ENCODE results near the gene TOGARAM1.

Gene TOGARAM1

DNA sequence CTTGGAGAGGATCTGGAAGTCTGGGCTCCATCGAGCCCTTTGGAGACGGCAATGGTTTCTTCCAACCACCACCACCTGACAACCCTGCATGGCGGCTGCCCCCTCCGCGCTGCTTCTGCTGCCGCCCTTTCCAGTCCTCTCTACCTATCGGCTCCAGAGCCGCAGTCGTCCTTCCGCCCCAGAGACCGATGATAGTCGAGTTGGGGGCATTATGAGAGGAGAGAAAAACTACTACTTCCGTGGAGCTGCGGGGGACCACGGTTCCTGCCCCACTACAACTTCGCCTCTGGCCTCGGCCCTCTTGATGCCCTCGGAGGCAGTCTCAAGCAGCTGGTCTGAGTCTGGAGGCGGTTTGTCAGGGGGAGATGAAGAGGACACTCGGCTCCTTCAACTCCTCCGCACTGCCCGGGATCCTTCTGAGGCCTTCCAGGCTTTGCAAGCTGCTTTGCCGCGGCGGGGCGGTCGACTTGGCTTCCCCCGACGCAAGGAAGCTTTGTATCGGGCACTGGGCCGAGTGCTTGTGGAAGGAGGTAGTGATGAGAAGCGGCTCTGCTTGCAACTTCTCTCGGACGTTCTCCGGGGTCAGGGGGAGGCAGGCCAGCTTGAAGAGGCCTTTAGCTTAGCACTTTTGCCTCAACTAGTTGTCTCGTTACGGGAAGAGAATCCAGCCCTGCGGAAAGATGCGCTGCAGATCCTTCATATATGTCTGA, 499 bp downstream of the TOGARAM1 start (continued):
- TF ChIP-seq, protein P1, sequence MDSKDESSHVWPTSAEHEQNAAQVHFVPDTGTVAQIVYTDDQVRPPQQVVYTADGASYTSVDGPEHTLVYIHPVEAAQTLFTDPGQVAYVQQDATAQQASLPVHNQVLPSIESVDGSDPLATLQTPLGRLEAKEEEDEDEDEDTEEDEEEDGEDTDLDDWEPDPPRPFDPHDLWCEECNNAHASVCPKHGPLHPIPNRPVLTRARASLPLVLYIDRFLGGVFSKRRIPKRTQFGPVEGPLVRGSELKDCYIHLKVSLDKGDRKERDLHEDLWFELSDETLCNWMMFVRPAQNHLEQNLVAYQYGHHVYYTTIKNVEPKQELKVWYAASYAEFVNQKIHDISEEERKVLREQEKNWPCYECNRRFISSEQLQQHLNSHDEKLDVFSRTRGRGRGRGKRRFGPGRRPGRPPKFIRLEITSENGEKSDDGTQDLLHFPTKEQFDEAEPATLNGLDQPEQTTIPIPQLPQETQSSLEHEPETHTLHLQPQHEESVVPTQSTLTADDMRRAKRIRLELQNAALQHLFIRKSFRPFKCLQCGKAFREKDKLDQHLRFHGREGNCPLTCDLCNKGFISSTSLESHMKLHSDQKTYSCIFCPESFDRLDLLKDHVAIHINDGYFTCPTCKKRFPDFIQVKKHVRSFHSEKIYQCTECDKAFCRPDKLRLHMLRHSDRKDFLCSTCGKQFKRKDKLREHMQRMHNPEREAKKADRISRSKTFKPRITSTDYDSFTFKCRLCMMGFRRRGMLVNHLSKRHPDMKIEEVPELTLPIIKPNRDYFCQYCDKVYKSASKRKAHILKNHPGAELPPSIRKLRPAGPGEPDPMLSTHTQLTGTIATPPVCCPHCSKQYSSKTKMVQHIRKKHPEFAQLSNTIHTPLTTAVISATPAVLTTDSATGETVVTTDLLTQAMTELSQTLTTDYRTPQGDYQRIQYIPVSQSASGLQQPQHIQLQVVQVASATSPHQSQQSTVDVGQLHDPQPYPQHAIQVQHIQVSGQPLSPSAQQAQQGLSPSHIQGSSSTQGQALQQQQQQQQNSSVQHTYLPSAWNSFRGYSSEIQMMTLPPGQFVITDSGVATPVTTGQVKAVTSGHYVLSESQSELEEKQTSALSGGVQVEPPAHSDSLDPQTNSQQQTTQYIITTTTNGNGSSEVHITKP (tag by site-specific recombination; IDR thresholded peaks at IDR 0.05): no peak
- no peak for TF ChIP-seq SP3 (tag by site-specific recombination; IDR thresholded peaks at IDR 0.05)
- TF ChIP-seq ZNF473 (tag by site-specific recombination; IDR thresholded peaks at IDR 0.05): no peak
- TF ChIP-seq, protein P2, sequence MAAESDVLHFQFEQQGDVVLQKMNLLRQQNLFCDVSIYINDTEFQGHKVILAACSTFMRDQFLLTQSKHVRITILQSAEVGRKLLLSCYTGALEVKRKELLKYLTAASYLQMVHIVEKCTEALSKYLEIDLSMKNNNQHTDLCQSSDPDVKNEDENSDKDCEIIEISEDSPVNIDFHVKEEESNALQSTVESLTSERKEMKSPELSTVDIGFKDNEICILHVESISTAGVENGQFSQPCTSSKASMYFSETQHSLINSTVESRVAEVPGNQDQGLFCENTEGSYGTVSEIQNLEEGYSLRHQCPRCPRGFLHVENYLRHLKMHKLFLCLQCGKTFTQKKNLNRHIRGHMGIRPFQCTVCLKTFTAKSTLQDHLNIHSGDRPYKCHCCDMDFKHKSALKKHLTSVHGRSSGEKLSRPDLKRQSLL (tag by site-specific recombination; IDR thresholded peaks at IDR 0.05): peak; percentile 53; the same call in 1 of the 2 replicates
- TF ChIP-seq, protein P3, sequence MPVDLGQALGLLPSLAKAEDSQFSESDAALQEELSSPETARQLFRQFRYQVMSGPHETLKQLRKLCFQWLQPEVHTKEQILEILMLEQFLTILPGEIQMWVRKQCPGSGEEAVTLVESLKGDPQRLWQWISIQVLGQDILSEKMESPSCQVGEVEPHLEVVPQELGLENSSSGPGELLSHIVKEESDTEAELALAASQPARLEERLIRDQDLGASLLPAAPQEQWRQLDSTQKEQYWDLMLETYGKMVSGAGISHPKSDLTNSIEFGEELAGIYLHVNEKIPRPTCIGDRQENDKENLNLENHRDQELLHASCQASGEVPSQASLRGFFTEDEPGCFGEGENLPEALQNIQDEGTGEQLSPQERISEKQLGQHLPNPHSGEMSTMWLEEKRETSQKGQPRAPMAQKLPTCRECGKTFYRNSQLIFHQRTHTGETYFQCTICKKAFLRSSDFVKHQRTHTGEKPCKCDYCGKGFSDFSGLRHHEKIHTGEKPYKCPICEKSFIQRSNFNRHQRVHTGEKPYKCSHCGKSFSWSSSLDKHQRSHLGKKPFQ (tag by site-specific recombination; IDR thresholded peaks at IDR 0.05): no peak
- TF ChIP-seq ZNF274 (IDR thresholded peaks at IDR 0.05; ENCODE audit: low read length): no peak
- no peak for TF ChIP-seq ZNF274 (tag by site-specific recombination; IDR thresholded peaks at IDR 0.05; ENCODE audit: borderline replicate concordance)
- no peak for TF ChIP-seq ZNF404 (tag by site-specific recombination; IDR thresholded peaks at IDR 0.05)
- TF ChIP-seq ZNF23 (tag by site-specific recombination; IDR thresholded peaks at IDR 0.05; ENCODE audit: borderline replicate concordance): no peak
- no peak for TF ChIP-seq ZNF747 (tag by site-specific recombination; IDR thresholded peaks at IDR 0.05)

DNA sequence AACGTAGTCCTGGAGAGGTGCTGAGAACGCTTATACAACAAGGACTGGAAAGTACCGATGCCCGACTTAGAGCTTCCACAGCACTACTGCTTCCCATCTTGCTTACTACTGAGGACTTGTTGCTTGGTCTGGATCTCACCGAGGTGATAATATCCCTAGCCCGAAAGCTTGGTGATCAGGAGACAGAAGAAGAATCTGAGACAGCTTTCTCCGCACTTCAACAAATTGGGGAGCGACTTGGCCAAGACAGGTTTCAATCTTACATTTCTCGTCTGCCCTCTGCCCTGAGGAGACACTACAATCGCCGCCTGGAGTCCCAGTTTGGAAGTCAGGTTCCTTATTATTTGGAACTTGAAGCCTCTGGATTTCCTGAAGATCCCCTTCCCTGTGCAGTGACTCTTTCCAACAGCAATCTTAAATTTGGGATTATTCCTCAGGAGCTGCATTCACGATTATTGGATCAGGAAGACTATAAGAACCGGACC, 1.1 kb downstream of the TOGARAM1 start:
- H3K27ac ChIP-seq (ENCODE audit: extremely low read depth, low read depth, low read length): peak overlapping the region; percentile 79
- H3K4me1 ChIP-seq (ENCODE audit: control insufficient read depth, insufficient read depth, low read length): peaks cover 21% of the 10 kb centered on the region
- CTCF ChIA-PET: interaction anchor here (0.6 to 1.1 kb wide), 5 partner anchors 50 to 306 kb away, joined by 3 to 4 read pairs (median 3); no protein-coding TSS in a partner anchor
- TF ChIP-seq ZNF169 (tag by site-specific recombination; IDR thresholded peaks at IDR 0.05): no peak
- TF ChIP-seq SCRT2 (tag by site-specific recombination; IDR thresholded peaks at IDR 0.05): peak; percentile 91
- no peaks in the 10 kb centered on the region for H3K36me3 ChIP-seq (ENCODE audit: control insufficient read depth in 2 of 2, insufficient read depth in 1 of 2, low read length in 2 of 2)
- H3K4me3 ChIP-seq (ENCODE audit: low read depth, low read length): peak overlapping the region; percentile 81
- H3K9me3 ChIP-seq (ENCODE audit: control insufficient read depth, insufficient read depth, low read depth, low read length): no peaks in the 10 kb centered on the region
- POLR2A ChIA-PET: interaction anchor here (1.7 to 3.0 kb wide), 4 partner anchors 16 to 172 kb away, joined by 6 to 23 read pairs (median 18); partner anchors contain the start of genes FANCM and FKBP3

DNA sequence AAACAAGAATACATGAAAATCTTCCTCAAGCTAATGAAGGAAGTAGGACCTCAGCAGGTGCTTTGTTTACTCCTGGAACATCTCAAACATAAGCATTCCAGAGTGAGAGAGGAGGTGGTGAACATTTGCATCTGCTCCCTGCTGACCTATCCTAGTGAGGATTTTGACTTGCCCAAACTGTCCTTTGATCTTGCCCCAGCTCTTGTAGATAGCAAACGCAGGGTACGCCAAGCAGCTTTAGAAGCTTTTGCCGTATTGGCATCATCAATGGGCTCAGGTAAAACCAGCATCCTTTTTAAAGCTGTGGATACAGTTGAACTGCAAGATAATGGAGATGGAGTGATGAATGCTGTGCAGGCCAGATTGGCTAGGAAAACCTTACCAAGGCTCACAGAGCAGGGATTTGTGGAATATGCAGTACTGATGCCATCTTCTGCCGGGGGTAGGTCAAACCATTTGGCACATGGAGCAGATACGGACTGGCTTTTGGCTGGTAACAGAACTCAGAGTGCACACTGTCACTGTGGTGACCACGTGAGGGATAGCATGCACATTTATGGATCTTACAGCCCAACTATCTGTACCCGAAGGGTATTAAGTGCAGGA, 1.9 kb downstream of the TOGARAM1 start:
- CTCF ChIA-PET: interaction anchor here (0.6 to 1.1 kb wide), 4 partner anchors 51 to 305 kb away, joined by 3 to 4 read pairs (median 3); no protein-coding TSS in a partner anchor
- Histone ChIP-seq H3K4me3 (ENCODE audit: low read depth, low read length) (peak overlapping the region; percentile 81), H3K4me1 (ENCODE audit: control insufficient read depth, insufficient read depth, low read length) (peaks cover 15% of the 10 kb centered on the region; the same call in 1 of the 2 replicates), H3K9me3 (ENCODE audit: control insufficient read depth, insufficient read depth, low read depth, low read length) (no peaks in the 10 kb centered on the region), H3K27ac (ENCODE audit: extremely low read depth, low read depth, low read length) (no peak overlapping the region), H3K36me3 (ENCODE audit: control insufficient read depth in 2 of 2, insufficient read depth in 1 of 2, low read length in 2 of 2) (peaks cover 0 to 5% of the 10 kb centered on the region in 2 experiments; a peak in 2 of 3 replicates)
- POLR2A ChIA-PET: interaction anchor here (3.0 kb wide), 1 partner anchor 171 kb away, joined by 22 read pairs; the partner anchor contains the start of genes FANCM and FKBP3
- TF ChIP-seq, protein P4, sequence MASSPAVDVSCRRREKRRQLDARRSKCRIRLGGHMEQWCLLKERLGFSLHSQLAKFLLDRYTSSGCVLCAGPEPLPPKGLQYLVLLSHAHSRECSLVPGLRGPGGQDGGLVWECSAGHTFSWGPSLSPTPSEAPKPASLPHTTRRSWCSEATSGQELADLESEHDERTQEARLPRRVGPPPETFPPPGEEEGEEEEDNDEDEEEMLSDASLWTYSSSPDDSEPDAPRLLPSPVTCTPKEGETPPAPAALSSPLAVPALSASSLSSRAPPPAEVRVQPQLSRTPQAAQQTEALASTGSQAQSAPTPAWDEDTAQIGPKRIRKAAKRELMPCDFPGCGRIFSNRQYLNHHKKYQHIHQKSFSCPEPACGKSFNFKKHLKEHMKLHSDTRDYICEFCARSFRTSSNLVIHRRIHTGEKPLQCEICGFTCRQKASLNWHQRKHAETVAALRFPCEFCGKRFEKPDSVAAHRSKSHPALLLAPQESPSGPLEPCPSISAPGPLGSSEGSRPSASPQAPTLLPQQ (tag by site-specific recombination; IDR thresholded peaks at IDR 0.05): no peak
- TF ChIP-seq, protein P5, sequence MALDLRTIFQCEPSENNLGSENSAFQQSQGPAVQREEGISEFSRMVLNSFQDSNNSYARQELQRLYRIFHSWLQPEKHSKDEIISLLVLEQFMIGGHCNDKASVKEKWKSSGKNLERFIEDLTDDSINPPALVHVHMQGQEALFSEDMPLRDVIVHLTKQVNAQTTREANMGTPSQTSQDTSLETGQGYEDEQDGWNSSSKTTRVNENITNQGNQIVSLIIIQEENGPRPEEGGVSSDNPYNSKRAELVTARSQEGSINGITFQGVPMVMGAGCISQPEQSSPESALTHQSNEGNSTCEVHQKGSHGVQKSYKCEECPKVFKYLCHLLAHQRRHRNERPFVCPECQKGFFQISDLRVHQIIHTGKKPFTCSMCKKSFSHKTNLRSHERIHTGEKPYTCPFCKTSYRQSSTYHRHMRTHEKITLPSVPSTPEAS (tag by site-specific recombination; IDR thresholded peaks at IDR 0.05): no peak
- TF ChIP-seq ZNF350 (tag by site-specific recombination; IDR thresholded peaks at IDR 0.05) (no peak), GLIS2 (tag by site-specific recombination; IDR thresholded peaks at IDR 0.05) (no peak), ZNF530 (tag by site-specific recombination; IDR thresholded peaks at IDR 0.05; ENCODE audit: low read depth) (no peak), SCRT1 (tag by site-specific recombination; IDR thresholded peaks at IDR 0.05; ENCODE audit: borderline replicate concordance) (no peak)
